CD4-positive, CD25-positive, alpha-beta regulatory T cell (primary cell): ENCODE results near the gene RHOBTB1. TPM values are rescaled to one million over a fixed set of nuclear protein-coding genes. Genes with fewer than 3 reads are reported as not detected.

Experiments
- ATAC-seq, 2 donors: fragments of 150-1000 bp; cut with Tn5 transposase; one replicate each; pipeline ENCODE4 v1.10.0; 2021; ENCODE audit warnings: low read depth in 2 of 2, moderate number of reproducible peaks in 2 of 2, moderate library complexity in 1 of 2
- DNase-seq, 3 donors: peaks; one replicate each; pipeline versions ENCODE4 v3.0.0 to v3.0.0-alpha.2; 2012 to 2022; ENCODE audit warnings: mixed read lengths in 1 of 3
- H3K27ac ChIP-seq: one replicate; pipeline ENCODE4 v1.7.0; 2013; ENCODE audit warnings: mild to moderate bottlenecking, low read length; ENCODE audit not compliant: insufficient read depth, poor library complexity, severe bottlenecking
- H3K27me3 ChIP-seq: one replicate; pipeline ENCODE4 v1.7.0; 2013; ENCODE audit warnings: low read length; ENCODE audit not compliant: control insufficient read depth, insufficient read depth
- H3K36me3 ChIP-seq: one replicate; pipeline ENCODE4 v1.7.0; 2013; ENCODE audit warnings: mild to moderate bottlenecking, low read length, moderate library complexity; ENCODE audit not compliant: control insufficient read depth, insufficient read depth
- H3K4me1 ChIP-seq: 2 replicates; pipeline ENCODE4 v1.7.0; 2013; ENCODE audit warnings: mild to moderate bottlenecking, low read length; ENCODE audit not compliant: insufficient read depth, control insufficient read depth, poor library complexity, severe bottlenecking
- H3K4me3 ChIP-seq: one replicate; pipeline ENCODE4 v1.7.0; 2013; ENCODE audit warnings: low read depth, mild to moderate bottlenecking, low read length, moderate library complexity
- H3K9me3 ChIP-seq, 2 experiments: 1 replicate in 1 of 2; 2 replicates in 1 of 2; pipeline ENCODE4 v1.7.0; 2013; ENCODE audit warnings: low read length in 2 of 2, mild to moderate bottlenecking in 1 of 2, moderate library complexity in 1 of 2; ENCODE audit not compliant: control insufficient read depth in 2 of 2
- H3K27ac Mint-ChIP-seq, 3 donors: one replicate each; pipeline ENCODE4 v1.8.0; 2020 to 2022; ENCODE audit warnings: mild to moderate bottlenecking in 3 of 3, mixed read lengths in 3 of 3, moderate library complexity in 2 of 3
- H3K27me3 Mint-ChIP-seq: one replicate; pipeline ENCODE4 v1.8.0; 2022; ENCODE audit warnings: mild to moderate bottlenecking, mixed read lengths
- H3K36me3 Mint-ChIP-seq: one replicate; pipeline ENCODE4 v1.8.0; 2020; ENCODE audit warnings: mixed read lengths
- H3K4me1 Mint-ChIP-seq, 4 donors: one replicate each; pipeline ENCODE4 v1.8.0; 2020 to 2022; ENCODE audit warnings: mixed read lengths in 4 of 4, mild to moderate bottlenecking in 1 of 4
- H3K4me3 Mint-ChIP-seq, 4 donors: one replicate each; pipeline ENCODE4 v1.8.0; 2020 to 2022; ENCODE audit warnings: mild to moderate bottlenecking in 4 of 4, mixed read lengths in 4 of 4, moderate library complexity in 3 of 4
- H3K9me3 Mint-ChIP-seq, 7 donors: one replicate each; pipeline ENCODE4 v1.8.0; 2020 to 2022; ENCODE audit warnings: mixed read lengths in 7 of 7, mild to moderate bottlenecking in 3 of 7, moderate library complexity in 2 of 7
- polyA plus RNA-seq, 4 donors: library from polyadenylated mRNA; unstranded; fragments of 300-500 nt; fragmentation: Illumina TruSeq; gene quantifications; one replicate each; pipeline ENCODE4 v1.2.3, GENCODE V29; 2021
- total RNA-seq: library from RNA; stranded (reverse); gene quantifications from one replicate; pipeline ENCODE4 v1.2.3, GENCODE V29; 2022

Gene RHOBTB1
- total and polyA plus RNA-seq, 5 donors from 2014 or later, result 1.8 TPM; not detected in 4

- H3K27ac ChIP-seq, result no peak overlapping the region
- H3K27me3 ChIP-seq, result peaks cover 3% of the 10 kb centered on the region
- Mint-ChIP-seq H3K27ac (no peak overlapping the region), H3K27me3 (no peaks in the 10 kb centered on the region), H3K36me3 (no peaks in the 10 kb centered on the region), H3K4me1 (no peaks in the 10 kb centered on the region), H3K4me3 (no peak overlapping the region), H3K9me3 (peaks cover 0 to 5% (median 0%) of the 10 kb centered on the region in 7 donors)
- no peaks in the 10 kb centered on the region for H3K36me3 ChIP-seq
- no peaks in the 10 kb centered on the region for H3K4me1 ChIP-seq
- ATAC-seq (no peak), DNase-seq (no peak)
- H3K9me3 ChIP-seq, result no peaks in the 10 kb centered on the region
- H3K4me3 ChIP-seq, result no peak overlapping the region
Measured at GRCh38 chr10:60934215-60935175, 9.5 kb downstream of the RHOBTB1 start.

- Mint-ChIP-seq H3K4me3 (no peak overlapping the region), H3K27me3 (peaks cover 8% of the 10 kb centered on the region), H3K27ac (no peak overlapping the region), H3K36me3 (no peaks in the 10 kb centered on the region), H3K9me3 (peaks cover 0 to 7% (median 2%) of the 10 kb centered on the region in 7 donors), H3K4me1 (no peaks in the 10 kb centered on the region)
- ATAC-seq, result no peak
- Histone ChIP-seq H3K36me3 (no peaks in the 10 kb centered on the region), H3K9me3 (no peaks in the 10 kb centered on the region), H3K4me3 (no peak overlapping the region), H3K27ac (no peak overlapping the region), H3K27me3 (no peaks in the 10 kb centered on the region), H3K4me1 (no peaks in the 10 kb centered on the region)
- no peak for DNase-seq
Measured at GRCh38 chr10:60932756-60933155, 11.2 kb downstream of the RHOBTB1 start.

GRCh38 chr10:60930237-60930636 is 13.7 kb downstream of the RHOBTB1 start:
- ATAC-seq (no peak), DNase-seq (no peak)
- H3K4me3 ChIP-seq, result no peak overlapping the region
- H3K36me3 ChIP-seq, result no peaks in the 10 kb centered on the region
- no peaks in the 10 kb centered on the region for H3K4me1 Mint-ChIP-seq
- no peaks in the 10 kb centered on the region for H3K4me1 ChIP-seq
- peaks cover 0 to 11% (median 3%) of the 10 kb centered on the region in 7 donors for H3K9me3 Mint-ChIP-seq
- H3K27me3 Mint-ChIP-seq, result peaks cover 11% of the 10 kb centered on the region
- no peaks in the 10 kb centered on the region for H3K9me3 ChIP-seq
- no peak overlapping the region for H3K27ac Mint-ChIP-seq
- H3K27ac ChIP-seq, result no peak overlapping the region
- H3K36me3 Mint-ChIP-seq, result no peaks in the 10 kb centered on the region
- no peak overlapping the region for H3K4me3 Mint-ChIP-seq
- H3K27me3 ChIP-seq, result no peaks in the 10 kb centered on the region

- Mint-ChIP-seq H3K9me3 (peaks cover 0 to 6% (median 3%) of the 10 kb centered on the region in 7 donors), H3K36me3 (no peaks in the 10 kb centered on the region), H3K27ac (no peak overlapping the region), H3K4me3 (no peak overlapping the region), H3K4me1 (no peaks in the 10 kb centered on the region), H3K27me3 (peaks cover 7% of the 10 kb centered on the region)
- no peaks in the 10 kb centered on the region for H3K9me3 ChIP-seq
- DNase-seq (no peak), ATAC-seq (no peak)
- H3K4me1 ChIP-seq, result no peaks in the 10 kb centered on the region
- no peaks in the 10 kb centered on the region for H3K27me3 ChIP-seq
- no peak overlapping the region for H3K4me3 ChIP-seq
- H3K27ac ChIP-seq, result no peak overlapping the region
- no peaks in the 10 kb centered on the region for H3K36me3 ChIP-seq
Measured at GRCh38 chr10:60921633-60922032, 22.4 kb downstream of the RHOBTB1 start.

- H3K4me3 ChIP-seq, result no peak overlapping the region
- DNase-seq (no peak), ATAC-seq (no peak)
- peaks cover 0 to 8% (median 3%) of the 10 kb centered on the region in 7 donors for H3K9me3 Mint-ChIP-seq
- no peaks in the 10 kb centered on the region for H3K36me3 ChIP-seq
- no peaks in the 10 kb centered on the region for H3K4me1 Mint-ChIP-seq
- peaks cover 7% of the 10 kb centered on the region for H3K27me3 Mint-ChIP-seq
- H3K4me1 ChIP-seq, result no peaks in the 10 kb centered on the region
- no peak overlapping the region for H3K27ac ChIP-seq
- no peaks in the 10 kb centered on the region for H3K27me3 ChIP-seq
- peak overlapping the region in 1 of 3 donors; percentile 78 for H3K27ac Mint-ChIP-seq
- no peaks in the 10 kb centered on the region for H3K9me3 ChIP-seq
- no peaks in the 10 kb centered on the region for H3K36me3 Mint-ChIP-seq
- H3K4me3 Mint-ChIP-seq, result no peak overlapping the region
Measured at GRCh38 chr10:60920479-60920878, 23.5 kb downstream of the RHOBTB1 start.

- no peak for DNase-seq
- H3K27ac Mint-ChIP-seq, result no peak overlapping the region
- no peak overlapping the region for H3K4me3 Mint-ChIP-seq
- H3K9me3 ChIP-seq, result no peaks in the 10 kb centered on the region
- H3K4me3 ChIP-seq, result no peak overlapping the region
- H3K27ac ChIP-seq, result no peak overlapping the region
- H3K36me3 ChIP-seq, result no peaks in the 10 kb centered on the region
- H3K27me3 ChIP-seq, result no peaks in the 10 kb centered on the region
- no peak for ATAC-seq
- peaks cover 4% of the 10 kb centered on the region for H3K27me3 Mint-ChIP-seq
- peaks cover 0 to 8% (median 3%) of the 10 kb centered on the region in 7 donors for H3K9me3 Mint-ChIP-seq
- no peaks in the 10 kb centered on the region for H3K4me1 ChIP-seq
- H3K36me3 Mint-ChIP-seq, result no peaks in the 10 kb centered on the region
- H3K4me1 Mint-ChIP-seq, result no peaks in the 10 kb centered on the region
Measured at GRCh38 chr10:60919551-60919950, 24.4 kb downstream of the RHOBTB1 start.

GRCh38 chr10:60917331-60918280 is 26.4 kb downstream of the RHOBTB1 start:
- Mint-ChIP-seq H3K27ac (no peak overlapping the region), H3K9me3 (peaks cover 0 to 6% (median 0%) of the 10 kb centered on the region in 7 donors), H3K4me1 (no peaks in the 10 kb centered on the region), H3K27me3 (peaks cover 4% of the 10 kb centered on the region), H3K36me3 (no peaks in the 10 kb centered on the region), H3K4me3 (no peak overlapping the region)
- Histone ChIP-seq H3K9me3 (no peaks in the 10 kb centered on the region), H3K4me1 (no peaks in the 10 kb centered on the region), H3K27me3 (no peaks in the 10 kb centered on the region), H3K27ac (no peak overlapping the region), H3K36me3 (no peaks in the 10 kb centered on the region), H3K4me3 (no peak overlapping the region)
- ATAC-seq (no peak), DNase-seq (no peak)
